NCI-H2196 treated with DMSO at 0.1 percent for 48 hours (cell line): ENCODE results near the gene ZNF138.

ENCODE experiments used
- DNase-seq: peaks from one replicate; lab custom pipeline; 2025; ENCODE audit not compliant: unreplicated experiment; lab: John Stamatoyannopoulos, UW

Gene ZNF138

GRCh38 chr7:64874562-64875250 lies 80.5 kb downstream of the ZNF138 start:
- no peak for DNase-seq

- no peak for DNase-seq
Measured at GRCh38 chr7:64875258-64875657, 81.0 kb downstream of the ZNF138 start.

DNA sequence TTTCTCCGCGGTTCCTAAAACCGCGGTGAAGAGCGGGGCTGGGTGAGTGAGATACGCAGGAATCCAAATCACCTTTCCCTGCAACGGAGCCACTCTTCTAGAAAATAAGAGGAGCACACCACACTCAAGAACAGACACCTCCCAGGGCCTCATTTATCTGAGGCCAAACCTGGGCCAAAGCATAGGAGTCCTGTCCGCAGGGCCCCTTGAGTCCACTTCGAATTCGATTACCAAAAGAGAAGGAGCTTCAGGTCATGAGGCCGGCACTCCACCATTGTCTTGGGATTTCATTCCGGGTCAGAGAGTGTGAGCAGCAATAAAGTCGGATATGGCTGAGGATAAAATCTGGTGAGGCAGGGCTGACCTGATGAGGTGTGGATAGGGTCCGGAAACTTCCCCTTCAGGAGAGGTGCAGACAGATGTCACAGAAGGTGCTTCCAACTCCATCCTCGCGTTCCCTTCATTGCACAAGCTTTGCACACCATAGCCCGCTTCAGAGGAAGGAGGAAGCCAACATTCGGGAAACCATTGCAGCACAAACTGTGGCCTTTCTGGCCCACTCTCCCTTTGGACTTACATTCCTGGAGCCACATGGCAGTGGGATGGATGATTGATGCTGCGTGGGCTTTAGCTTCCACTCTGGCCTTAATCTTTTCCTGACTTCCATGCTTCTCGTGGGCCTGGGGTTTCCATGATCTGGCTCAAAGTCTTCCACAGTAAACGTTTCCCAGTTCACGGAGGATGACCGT lies 81.6 kb downstream of the ZNF138 start:
- DNase-seq, result no peak

- DNase-seq, result no peak
Measured at GRCh38 chr7:64876792-64877713, 82.8 kb downstream of the ZNF138 start.

- no peak for DNase-seq
Measured at GRCh38 chr7:64877714-64878610, 83.7 kb downstream of the ZNF138 start.

DNA sequence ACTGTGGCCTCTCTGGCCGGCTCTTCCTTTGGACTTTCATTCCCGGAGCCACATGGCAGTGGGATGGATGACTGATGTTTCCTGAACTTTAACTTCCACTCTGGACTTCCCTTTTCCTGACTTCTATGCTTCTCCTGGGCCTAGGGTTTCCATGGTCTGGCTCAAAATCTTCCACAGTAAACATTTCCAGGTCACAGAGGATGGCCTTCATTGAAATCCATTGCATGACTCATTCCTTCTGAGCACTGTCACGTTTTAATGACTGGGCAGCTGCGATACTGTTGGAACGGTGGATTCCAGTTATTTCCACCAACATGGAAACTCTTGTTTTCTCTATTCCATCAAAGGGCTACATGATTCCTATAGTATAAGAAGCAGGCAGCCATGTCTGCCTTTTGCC lies 84.5 kb downstream of the ZNF138 start:
- no peak for DNase-seq

- no peak for DNase-seq
Measured at GRCh38 chr7:64879086-64879730, 85.0 kb downstream of the ZNF138 start.

DNA sequence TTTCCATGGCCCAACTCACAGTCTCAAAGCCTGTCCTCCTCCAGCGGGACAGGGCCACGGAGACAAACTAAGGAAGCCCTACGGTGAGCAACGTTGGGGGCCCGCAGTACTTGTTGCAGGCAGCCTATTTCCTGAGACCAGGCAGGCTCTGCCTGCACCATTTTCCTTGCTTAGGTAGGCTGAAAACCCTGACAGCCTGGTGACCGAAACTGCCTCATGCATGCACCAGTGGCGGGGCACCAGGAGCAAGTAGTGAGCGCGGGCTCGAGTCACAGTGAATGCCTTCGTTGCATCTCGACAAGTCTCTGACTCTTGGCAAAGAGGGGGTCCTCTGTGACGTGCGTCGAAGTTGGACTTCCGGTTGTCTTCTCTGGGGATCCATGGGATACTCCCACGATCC lies 85.6 kb downstream of the ZNF138 start:
- DNase-seq, result no peak

GRCh38 chr7:64880322-64881297 lies 86.4 kb downstream of the ZNF138 start:
- no peak for DNase-seq

DNA sequence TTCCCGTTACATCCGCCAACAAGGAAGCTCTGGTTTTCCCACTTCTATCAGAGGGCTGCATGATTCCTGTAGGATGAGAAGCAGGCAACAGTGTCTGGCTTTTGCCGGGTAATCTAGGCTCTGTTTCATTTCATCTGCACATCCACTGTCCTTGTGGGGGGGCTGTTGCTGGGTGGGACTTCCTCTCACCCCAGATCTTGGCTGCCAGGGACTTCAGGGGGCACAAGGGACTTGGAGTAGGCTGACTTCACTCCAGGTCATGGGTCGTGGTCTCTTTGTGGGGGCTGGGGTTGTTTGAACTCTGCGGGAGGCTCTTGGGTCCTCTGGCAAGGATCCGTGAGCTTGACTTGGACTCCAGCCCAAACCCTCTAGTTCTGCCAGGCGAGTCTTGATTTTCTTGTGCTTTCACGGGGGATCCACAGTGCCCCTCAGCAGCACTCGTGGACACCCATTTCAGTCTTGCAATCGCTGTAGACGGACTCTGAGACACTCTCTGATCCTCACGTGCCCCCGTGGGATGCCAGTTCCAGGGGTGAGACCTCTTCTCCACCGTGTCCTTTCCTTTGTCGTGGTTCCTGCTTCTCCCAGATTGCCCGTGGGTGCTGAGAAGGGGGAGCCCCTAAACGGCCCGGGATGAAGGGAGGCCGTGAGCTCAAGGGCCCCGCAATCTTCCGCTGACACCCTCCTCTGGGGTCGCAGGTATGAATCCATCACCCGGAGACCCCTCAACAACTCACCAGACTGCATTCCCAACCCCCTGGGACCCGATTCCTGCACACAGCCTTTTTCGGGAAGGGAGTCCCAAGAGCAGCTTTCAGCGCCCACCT lies 87.4 kb downstream of the ZNF138 start:
- no peak for DNase-seq

DNA sequence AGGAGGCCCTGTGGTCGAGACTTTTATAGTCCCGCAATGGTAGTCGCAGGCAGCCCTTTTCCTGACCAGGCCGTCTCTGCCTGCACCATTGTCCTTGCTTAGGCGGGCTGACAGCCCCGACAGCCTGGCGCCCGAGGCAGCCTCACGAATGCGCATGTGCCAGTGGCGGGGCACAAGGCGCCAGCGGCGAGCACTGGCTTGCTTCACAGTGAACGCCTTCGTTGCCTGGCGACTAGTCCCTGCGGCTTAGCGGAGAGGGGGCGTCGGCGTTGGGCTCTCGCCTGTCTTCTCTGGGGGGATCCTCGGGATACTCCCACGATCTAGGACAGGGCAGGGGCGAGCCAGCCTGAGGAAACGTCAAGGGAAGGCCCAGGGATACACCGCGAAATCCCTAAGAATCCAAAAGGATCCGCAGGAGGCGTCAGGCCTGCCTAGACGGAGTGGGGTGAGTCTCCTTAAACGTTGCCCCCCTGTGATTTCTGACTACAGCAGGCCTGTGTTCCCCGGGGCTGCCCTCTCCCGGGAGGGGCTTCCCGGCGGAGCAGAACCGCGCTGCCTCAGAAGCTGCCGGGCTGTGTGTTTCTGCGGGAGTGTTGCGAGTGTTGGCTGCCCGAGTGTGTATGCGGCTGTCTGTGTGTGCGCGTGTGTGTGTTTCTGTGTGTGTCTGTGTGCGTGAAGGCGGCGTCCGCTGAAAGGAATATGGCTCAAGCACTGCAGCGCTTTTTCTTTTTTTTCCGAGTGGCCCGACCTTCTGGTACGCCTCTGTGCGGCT lies 88.3 kb downstream of the ZNF138 start:
- peak; percentile 23 for DNase-seq
